MM.1S (cell line): ENCODE data around the gene ACTG1.

Source experiments
- DNase-seq: peaks from one replicate; pipeline ENCODE4 v3.0.0-alpha.2; 2015
- H2AFZ ChIP-seq: fragments of 300-600 bp; sonication (generic); 2 replicates; pipeline ENCODE4 v1.6.0; 2016; ENCODE audit warnings: antibody characterized with exemption, low read length
- H3F3A ChIP-seq: fragments of 300-600 bp; sonication (generic); 2 replicates; pipeline ENCODE4 v1.6.1; 2016; ENCODE audit warnings: mild to moderate bottlenecking, antibody characterized with exemption, low read length, moderate library complexity, mixed read lengths; ENCODE audit not compliant: insufficient read depth
- H3K27ac ChIP-seq: fragments of 300-600 bp; sonication (generic); 2 replicates; pipeline ENCODE4 v1.5.1; 2016; ENCODE audit warnings: mild to moderate bottlenecking, low read length
- H3K27me3 ChIP-seq: fragments of 300-600 bp; sonication (generic); replicated peaks from 2 replicates; pipeline ENCODE4 v1.6.0; 2016; ENCODE audit warnings: low read length; ENCODE audit not compliant: insufficient read depth
- H3K36me3 ChIP-seq: fragments of 300-600 bp; sonication (generic); replicated peaks from 2 replicates; pipeline ENCODE4 v1.6.1; 2016; ENCODE audit warnings: mild to moderate bottlenecking, low read length, mixed read lengths; ENCODE audit not compliant: insufficient read depth
- H3K4me1 ChIP-seq: fragments of 300-600 bp; sonication (generic); 2 replicates; pipeline ENCODE4 v1.6.1; 2016; ENCODE audit warnings: low read length, mixed read lengths
- H3K4me2 ChIP-seq: fragments of 300-600 bp; sonication (generic); 2 replicates; pipeline ENCODE4 v1.6.0; 2016; ENCODE audit warnings: low read depth, low read length
- H3K4me3 ChIP-seq: fragments of 300-600 bp; sonication (generic); 2 replicates; pipeline ENCODE4 v1.5.1; 2016; ENCODE audit warnings: low read length, mixed read lengths
- H3K79me2 ChIP-seq: fragments of 300-600 bp; sonication (generic); 2 replicates; pipeline ENCODE4 v1.6.1; 2016; ENCODE audit warnings: mixed run types, low read length, mixed read lengths
- H3K9ac ChIP-seq: fragments of 300-600 bp; sonication (generic); 2 replicates; pipeline ENCODE4 v1.6.1; 2016; ENCODE audit warnings: low read length, mixed read lengths
- H3K9me2 ChIP-seq: fragments of 300-600 bp; sonication (generic); replicated peaks from 2 replicates; pipeline ENCODE4 v1.6.1; 2016; ENCODE audit warnings: mild to moderate bottlenecking, low read length, mixed read lengths; ENCODE audit not compliant: insufficient read depth
- H3K9me3 ChIP-seq: fragments of 300-600 bp; sonication (generic); replicated peaks from 2 replicates; pipeline ENCODE4 v1.6.1; 2016; ENCODE audit warnings: mild to moderate bottlenecking, low read length, mixed read lengths; ENCODE audit not compliant: insufficient read depth
- H4K20me1 ChIP-seq: fragments of 300-600 bp; sonication (generic); 2 replicates; pipeline ENCODE4 v1.6.1; 2016; ENCODE audit warnings: mild to moderate bottlenecking, low read length, moderate library complexity, mixed read lengths; ENCODE audit not compliant: insufficient read depth
- CTCF ChIP-seq: fragments of 300-600 bp; sonication (generic); IDR thresholded peaks from 2 replicates; pipeline ENCODE4 v1.5.1; 2016; ENCODE audit warnings: antibody characterized with exemption, low read length, mixed read lengths
- EZH2 ChIP-seq: fragments of 300-600 bp; sonication (generic); optimal IDR thresholded peaks from 2 replicates; pipeline ENCODE3; 2017; ENCODE audit warnings: low read depth, mild to moderate bottlenecking, antibody characterized with exemption, low read length, mixed read lengths
- EZH2phosphoT487 ChIP-seq: fragments of 300-600 bp; sonication (generic); IDR thresholded peaks from 2 replicates; pipeline ENCODE4 v1.6.1; 2018; ENCODE audit warnings: antibody characterized with exemption, low read length

The ACTG1 gene

GRCh38 chr17:81503619-81504018 is 9.0 kb downstream of the ACTG1 start:
- H3K9me2 ChIP-seq: no peaks in the 10 kb centered on the region
- H3K27ac ChIP-seq: no peak overlapping the region
- H3F3A ChIP-seq: peaks cover 9% of the 10 kb centered on the region
- no peaks in the 10 kb centered on the region for H3K4me1 ChIP-seq
- TF ChIP-seq CTCF (no peak), EZH2phosphoT487 (no peak), EZH2 (no peak)
- H3K9me3 ChIP-seq: no peaks in the 10 kb centered on the region
- H3K36me3 ChIP-seq: no peaks in the 10 kb centered on the region
- no peak overlapping the region for H3K4me2 ChIP-seq
- no peak for DNase-seq
- no peaks in the 10 kb centered on the region; the same call in 1 of the 2 replicates for H4K20me1 ChIP-seq
- no peak overlapping the region for H2AFZ ChIP-seq
- peaks cover 66% of the 10 kb centered on the region for H3K27me3 ChIP-seq
- no peak overlapping the region for H3K9ac ChIP-seq
- H3K79me2 ChIP-seq: no peaks in the 10 kb centered on the region
- H3K4me3 ChIP-seq: no peak overlapping the region

GRCh38 chr17:81502471-81503017 is 10.1 kb downstream of the ACTG1 start:
- H3K9ac ChIP-seq: no peak overlapping the region
- TF ChIP-seq EZH2phosphoT487 (no peak), EZH2 (no peak), CTCF (no peak)
- H3K9me3 ChIP-seq: no peaks in the 10 kb centered on the region
- H3K27ac ChIP-seq: no peak overlapping the region
- H3K9me2 ChIP-seq: no peaks in the 10 kb centered on the region
- DNase-seq: no peak
- H3K4me1 ChIP-seq: no peaks in the 10 kb centered on the region
- no peak overlapping the region for H3K4me3 ChIP-seq
- peaks cover 2% of the 10 kb centered on the region for H3F3A ChIP-seq
- H3K4me2 ChIP-seq: no peak overlapping the region
- H4K20me1 ChIP-seq: no peaks in the 10 kb centered on the region
- H3K79me2 ChIP-seq: no peaks in the 10 kb centered on the region
- H2AFZ ChIP-seq: no peak overlapping the region
- peaks cover 74% of the 10 kb centered on the region for H3K27me3 ChIP-seq
- H3K36me3 ChIP-seq: no peaks in the 10 kb centered on the region

GRCh38 chr17:81500047-81500446 is 12.6 kb downstream of the ACTG1 start:
- H4K20me1 ChIP-seq: no peaks in the 10 kb centered on the region
- TF ChIP-seq EZH2phosphoT487: no peak
- TF ChIP-seq EZH2: no peak
- TF ChIP-seq CTCF: no peak
- no peak overlapping the region for H3K4me2 ChIP-seq
- H3K9me3 ChIP-seq: no peaks in the 10 kb centered on the region
- H2AFZ ChIP-seq: no peak overlapping the region
- no peaks in the 10 kb centered on the region for H3K79me2 ChIP-seq
- no peak overlapping the region for H3K9ac ChIP-seq
- no peak for DNase-seq
- H3K4me1 ChIP-seq: peaks cover under 1% of the 10 kb centered on the region; the same call in 1 of the 2 replicates
- no peaks in the 10 kb centered on the region for H3F3A ChIP-seq
- no peaks in the 10 kb centered on the region for H3K36me3 ChIP-seq
- no peak overlapping the region for H3K27ac ChIP-seq
- H3K9me2 ChIP-seq: no peaks in the 10 kb centered on the region
- H3K27me3 ChIP-seq: peaks cover 91% of the 10 kb centered on the region
- H3K4me3 ChIP-seq: no peak overlapping the region
